GM12878 (cell line): ENCODE results near the gene DHRS12. TPM values are rescaled to one million over a fixed set of nuclear protein-coding genes. Genes with fewer than 3 reads are reported as not detected.

Source experiments
- ATAC-seq: fragments of 200-7000 bp; cut with Tn5 transposase; 3 replicates; pipeline ENCODE4 v1.9.1; 2020; ENCODE audit warnings: mild to moderate bottlenecking, moderate library complexity
- BruUV-seq: library from RNA; stranded (reverse); fragments of 400-500 nt; replicated peaks from 2 replicates; lab custom pipeline; 2021; lab: Mats Ljungman, UMichigan
- CTCF ChIA-PET: fragments of 300-600 bp; sonication (Branson Sonifier 250); formaldehyde crosslinking; extraction: SDS; loops from one replicate; lab custom pipeline; 2021; ENCODE audit warnings: inconsistent platforms; lab: Yijun Ruan, JAX
- POLR2A ChIA-PET: fragments of 350-600 bp; formaldehyde crosslinking; extraction: SDS; loops from one replicate; lab custom pipeline; 2021; ENCODE audit warnings: inconsistent platforms; lab: Charles Lee
- RAD21 ChIA-PET: fragments of 300-600 bp; sonication (Branson Sonifier 250); formaldehyde crosslinking; loops from one replicate; lab custom pipeline; 2023; ENCODE audit warnings: antibody characterized with exemption; ENCODE audit not compliant: unreplicated experiment; lab: Charles Lee
- SMC1A ChIA-PET: fragments of 300-600 bp; sonication (Branson Sonifier 250); formaldehyde crosslinking; loops from one replicate; lab custom pipeline; 2023; ENCODE audit not compliant: unreplicated experiment, uncharacterized antibody; lab: Charles Lee
- DNase-seq: peaks from one replicate; pipeline ENCODE4 v3.0.0-alpha.2; 2011; ENCODE audit warnings: low read depth, low spot score
- FAIRE-seq: peaks from 3 replicates; lab custom pipeline; 2011; peaks lifted over from hg19 to GRCh38; lab: Jason Lieb, UNC
- H2AFZ ChIP-seq: 2 replicates; pipeline ENCODE4 v1.6.0; 2011; ENCODE audit warnings: low read depth, low read length, control low read depth; ENCODE audit not compliant: control insufficient read depth
- H3K27ac ChIP-seq: 2 replicates; pipeline ENCODE4 v1.5.1; 2011; ENCODE audit warnings: control low read depth; ENCODE audit not compliant: control insufficient read depth, insufficient read depth
- H3K27me3 ChIP-seq, 2 experiments: replicated peaks in 1 of 2; 2 replicates each; pipeline versions ENCODE4 v1.6.0 to v1.6.1; 2011; ENCODE audit warnings: low read length in 1 of 2; ENCODE audit not compliant: control insufficient read depth in 2 of 2, insufficient read depth in 2 of 2
- H3K36me3 ChIP-seq, 2 experiments: 2 replicates each; pipeline ENCODE4 v1.5.1; 2011; ENCODE audit warnings: low read length in 1 of 2; ENCODE audit not compliant: control insufficient read depth in 2 of 2, insufficient read depth in 2 of 2
- H3K4me1 ChIP-seq: 2 replicates; pipeline ENCODE4 v1.6.1; 2011; ENCODE audit warnings: mild to moderate bottlenecking, low read length, moderate library complexity, mixed read lengths; ENCODE audit not compliant: control insufficient read depth, insufficient read depth
- H3K4me2 ChIP-seq: 2 replicates; pipeline ENCODE4 v1.6.0; 2011; ENCODE audit warnings: control low read depth; ENCODE audit not compliant: control insufficient read depth, insufficient read depth
- H3K4me3 ChIP-seq: fragments of 200-600 bp; sonication (generic); 2 replicates; pipeline ENCODE4 v1.5.1; 2016
- H3K79me2 ChIP-seq: 2 replicates; pipeline ENCODE4 v1.6.0; 2011; ENCODE audit warnings: low read length; ENCODE audit not compliant: control insufficient read depth, insufficient read depth
- H3K9ac ChIP-seq: 2 replicates; pipeline ENCODE4 v1.8.0; 2011; ENCODE audit warnings: low read length, control low read depth, mixed read lengths; ENCODE audit not compliant: control insufficient read depth, insufficient read depth
- H3K9me3 ChIP-seq: replicated peaks from 3 replicates; pipeline ENCODE4 v1.5.1; 2011; ENCODE audit warnings: mild to moderate bottlenecking, low read length; ENCODE audit not compliant: control insufficient read depth, insufficient read depth
- H4K20me1 ChIP-seq: 2 replicates; pipeline ENCODE4 v1.6.0; 2011; ENCODE audit not compliant: control insufficient read depth, insufficient read depth
- EED ChIP-seq: sonication (generic); IDR thresholded peaks from 2 replicates; pipeline ENCODE4 v1.6.1; 2016; ENCODE audit warnings: antibody characterized with exemption, low read depth
- FOXM1 ChIP-seq: IDR thresholded peaks from 2 replicates; pipeline ENCODE4 v1.6.1; 2012; ENCODE audit warnings: low read depth, mild to moderate bottlenecking, inconsistent platforms, low read length, moderate library complexity
- NBN ChIP-seq: fragments of 450-650 bp; IDR thresholded peaks from 2 replicates; pipeline ENCODE4 v1.6.1; 2016
- RAD51 ChIP-seq: fragments of 450-650 bp; IDR thresholded peaks from 2 replicates; pipeline ENCODE4 v1.6.1; 2016; ENCODE audit warnings: moderate library complexity, mild to moderate bottlenecking, inconsistent platforms
- SMAD1 ChIP-seq: fragments of 450-650 bp; IDR thresholded peaks from 2 replicates; pipeline ENCODE4 v1.6.1; 2018; ENCODE audit warnings: mild to moderate bottlenecking, low read depth; ENCODE audit not compliant: partially characterized antibody
- WGBS: methylation state at CpG from one replicate; pipeline ENCODE4 v1.1.6; 2016; ENCODE audit warnings: low lambda C conversion rate; ENCODE audit not compliant: insufficient replicate concordance, insufficient coverage; ENCODE audit errors: missing lambda C conversion rate; 5-methylcytosine and 5-hydroxymethylcytosine counted together
- in situ Hi-C: fragments of 300-500 bp; cut with MboI; formaldehyde crosslinking; loops from 9 replicates; pipeline ENCODE4 v1.14.3; 2018; ENCODE audit warnings: mixed read lengths
- intact Hi-C: fragments of 100-400 bp; cut with micrococcal nuclease; formaldehyde crosslinking; loops from one replicate; pipeline ENCODE4 v1.14.2; 2022; ENCODE audit not compliant: unreplicated experiment
- polyA plus RNA-seq, 11 experiments: library from polyadenylated mRNA; depleted of rRNA in 4 of 11; unstranded in 6 of 11; stranded (reverse) in 5 of 11; fragments of >200 nt; fragmentation: Nextera tagmentation in 4 of 11; fragmentation: Illumina TruSeq in 1 of 11; extraction: Ambion mirVana in 4 of 11; extraction: Trizol in 1 of 11; gene quantifications; 1 replicate in 1 of 11; 2 replicates in 10 of 11; pipeline versions ENCODE4 v1.2.1 to v1.2.3, GENCODE V29; 2011 to 2016; ENCODE audit warnings: inconsistent platforms in 2 of 11, missing spikeins in 2 of 11, low read depth in 1 of 11
- total RNA-seq, 4 experiments: library from RNA; depleted of rRNA in 3 of 4; stranded (reverse); fragments of >200 nt in 3 of 4; fragmentation: Illumina TruSeq in 1 of 4; extraction: Trizol in 1 of 4; gene quantifications; 2 replicates each; pipeline versions ENCODE4 v1.2.1 to v1.2.3, GENCODE V29; 2013 to 2021
- TF ChIP-seq, protein P1 (sequence below): fragments of 450-650 bp; IDR thresholded peaks from 2 replicates; pipeline ENCODE4 v1.6.1; 2017; ENCODE audit warnings: mild to moderate bottlenecking, moderate library complexity
- TF ChIP-seq, protein P2 (sequence below): fragments of 450-650 bp; IDR thresholded peaks from 2 replicates; pipeline ENCODE4 v1.6.1; 2017; ENCODE audit warnings: mild to moderate bottlenecking
- TF ChIP-seq, protein P3 (sequence below): fragments of 450-650 bp; IDR thresholded peaks from 2 replicates; pipeline ENCODE4 v1.6.1; 2017; ENCODE audit warnings: borderline replicate concordance

The DHRS12 gene
- total and polyA plus RNA-seq, 10 of the 15 experiments (the other 5 are each of a cell fraction or from before 2014, with no cell fraction given): 2.9 to 11.3 (median 8.2) TPM

DNA sequence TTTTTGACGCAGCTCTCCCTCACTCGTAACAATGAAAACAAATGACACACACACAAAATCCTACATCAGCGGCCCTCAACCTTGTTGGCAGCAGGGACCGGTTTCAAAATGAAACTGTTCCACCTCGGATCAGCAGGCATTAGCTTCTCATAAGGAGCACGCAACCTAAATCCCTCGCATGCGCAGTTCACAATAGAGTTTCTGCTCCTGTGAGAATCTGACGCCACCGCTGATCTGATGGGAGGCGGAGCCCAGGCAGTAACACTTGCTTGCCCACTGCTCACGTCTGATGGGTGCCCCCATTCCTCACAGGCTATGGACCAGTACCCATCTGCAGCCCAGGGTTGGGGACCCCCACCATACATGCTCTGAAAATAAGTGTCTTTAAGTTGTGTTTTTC lies 43.4 kb downstream of the DHRS12 start:
- in situ Hi-C loops (no loop called here), intact Hi-C loops (no loop called here)
- no peak for ATAC-seq
- POLR2A ChIA-PET: no interaction called here
- no peaks in the 10 kb centered on the region for H3K9me3 ChIP-seq
- TF ChIP-seq EED (no peak), RAD51 (no peak), NBN (no peak), SMAD1 (no peak), FOXM1 (no peak)
- TF ChIP-seq, protein P1, sequence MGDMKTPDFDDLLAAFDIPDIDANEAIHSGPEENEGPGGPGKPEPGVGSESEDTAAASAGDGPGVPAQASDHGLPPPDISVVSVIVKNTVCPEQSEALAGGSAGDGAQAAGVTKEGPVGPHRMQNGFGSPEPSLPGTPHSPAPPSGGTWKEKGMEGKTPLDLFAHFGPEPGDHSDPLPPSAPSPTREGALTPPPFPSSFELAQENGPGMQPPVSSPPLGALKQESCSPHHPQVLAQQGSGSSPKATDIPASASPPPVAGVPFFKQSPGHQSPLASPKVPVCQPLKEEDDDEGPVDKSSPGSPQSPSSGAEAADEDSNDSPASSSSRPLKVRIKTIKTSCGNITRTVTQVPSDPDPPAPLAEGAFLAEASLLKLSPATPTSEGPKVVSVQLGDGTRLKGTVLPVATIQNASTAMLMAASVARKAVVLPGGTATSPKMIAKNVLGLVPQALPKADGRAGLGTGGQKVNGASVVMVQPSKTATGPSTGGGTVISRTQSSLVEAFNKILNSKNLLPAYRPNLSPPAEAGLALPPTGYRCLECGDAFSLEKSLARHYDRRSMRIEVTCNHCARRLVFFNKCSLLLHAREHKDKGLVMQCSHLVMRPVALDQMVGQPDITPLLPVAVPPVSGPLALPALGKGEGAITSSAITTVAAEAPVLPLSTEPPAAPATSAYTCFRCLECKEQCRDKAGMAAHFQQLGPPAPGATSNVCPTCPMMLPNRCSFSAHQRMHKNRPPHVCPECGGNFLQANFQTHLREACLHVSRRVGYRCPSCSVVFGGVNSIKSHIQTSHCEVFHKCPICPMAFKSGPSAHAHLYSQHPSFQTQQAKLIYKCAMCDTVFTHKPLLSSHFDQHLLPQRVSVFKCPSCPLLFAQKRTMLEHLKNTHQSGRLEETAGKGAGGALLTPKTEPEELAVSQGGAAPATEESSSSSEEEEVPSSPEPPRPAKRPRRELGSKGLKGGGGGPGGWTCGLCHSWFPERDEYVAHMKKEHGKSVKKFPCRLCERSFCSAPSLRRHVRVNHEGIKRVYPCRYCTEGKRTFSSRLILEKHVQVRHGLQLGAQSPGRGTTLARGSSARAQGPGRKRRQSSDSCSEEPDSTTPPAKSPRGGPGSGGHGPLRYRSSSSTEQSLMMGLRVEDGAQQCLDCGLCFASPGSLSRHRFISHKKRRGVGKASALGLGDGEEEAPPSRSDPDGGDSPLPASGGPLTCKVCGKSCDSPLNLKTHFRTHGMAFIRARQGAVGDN: no peak
- TF ChIP-seq, protein P2, sequence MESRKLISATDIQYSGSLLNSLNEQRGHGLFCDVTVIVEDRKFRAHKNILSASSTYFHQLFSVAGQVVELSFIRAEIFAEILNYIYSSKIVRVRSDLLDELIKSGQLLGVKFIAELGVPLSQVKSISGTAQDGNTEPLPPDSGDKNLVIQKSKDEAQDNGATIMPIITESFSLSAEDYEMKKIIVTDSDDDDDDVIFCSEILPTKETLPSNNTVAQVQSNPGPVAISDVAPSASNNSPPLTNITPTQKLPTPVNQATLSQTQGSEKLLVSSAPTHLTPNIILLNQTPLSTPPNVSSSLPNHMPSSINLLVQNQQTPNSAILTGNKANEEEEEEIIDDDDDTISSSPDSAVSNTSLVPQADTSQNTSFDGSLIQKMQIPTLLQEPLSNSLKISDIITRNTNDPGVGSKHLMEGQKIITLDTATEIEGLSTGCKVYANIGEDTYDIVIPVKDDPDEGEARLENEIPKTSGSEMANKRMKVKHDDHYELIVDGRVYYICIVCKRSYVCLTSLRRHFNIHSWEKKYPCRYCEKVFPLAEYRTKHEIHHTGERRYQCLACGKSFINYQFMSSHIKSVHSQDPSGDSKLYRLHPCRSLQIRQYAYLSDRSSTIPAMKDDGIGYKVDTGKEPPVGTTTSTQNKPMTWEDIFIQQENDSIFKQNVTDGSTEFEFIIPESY: no peak
- TF ChIP-seq, protein P3, sequence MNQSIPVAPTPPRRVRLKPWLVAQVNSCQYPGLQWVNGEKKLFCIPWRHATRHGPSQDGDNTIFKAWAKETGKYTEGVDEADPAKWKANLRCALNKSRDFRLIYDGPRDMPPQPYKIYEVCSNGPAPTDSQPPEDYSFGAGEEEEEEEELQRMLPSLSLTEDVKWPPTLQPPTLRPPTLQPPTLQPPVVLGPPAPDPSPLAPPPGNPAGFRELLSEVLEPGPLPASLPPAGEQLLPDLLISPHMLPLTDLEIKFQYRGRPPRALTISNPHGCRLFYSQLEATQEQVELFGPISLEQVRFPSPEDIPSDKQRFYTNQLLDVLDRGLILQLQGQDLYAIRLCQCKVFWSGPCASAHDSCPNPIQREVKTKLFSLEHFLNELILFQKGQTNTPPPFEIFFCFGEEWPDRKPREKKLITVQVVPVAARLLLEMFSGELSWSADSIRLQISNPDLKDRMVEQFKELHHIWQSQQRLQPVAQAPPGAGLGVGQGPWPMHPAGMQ: no peak
- no peak for DNase-seq
- no peaks in the 10 kb centered on the region for H3K27me3 ChIP-seq
- peaks cover 2 to 10% of the 10 kb centered on the region in 2 experiments; a peak in 1 of 4 replicates for H3K36me3 ChIP-seq
- H3K79me2 ChIP-seq: no peaks in the 10 kb centered on the region
- no peak overlapping the region for H2AFZ ChIP-seq
- no peak overlapping the region for H3K27ac ChIP-seq
- H4K20me1 ChIP-seq: no peaks in the 10 kb centered on the region
- no peak for FAIRE-seq
- RAD21 ChIA-PET: interaction anchor here (1.3 to 2.3 kb wide), 2 partner anchors 19 to 37 kb away, joined by 3 to 7 read pairs; no protein-coding TSS in a partner anchor
- H3K9ac ChIP-seq: no peak overlapping the region
- H3K4me2 ChIP-seq: no peak overlapping the region
- CTCF ChIA-PET: interaction anchor here (1.7 to 1.8 kb wide), 2 partner anchors 37 to 39 kb away, joined by 3 to 8 read pairs; no protein-coding TSS in a partner anchor
- no TSS peak for BruUV-seq
- WGBS: 87% methylated on average over 12 of the region's 12 CpGs
- H3K4me3 ChIP-seq: no peak overlapping the region
- SMC1A ChIA-PET: interaction anchor here (1.1 to 1.4 kb wide), 2 partner anchors 63 to 171 kb away, joined by 3 read pairs; no protein-coding TSS in a partner anchor
- peaks cover 21% of the 10 kb centered on the region for H3K4me1 ChIP-seq
